Spleen (tissue), 11 donors: Measurements from ENCODE around the gene CERT1. TPM values are rescaled to one million over a fixed set of nuclear protein-coding genes. Genes with fewer than 3 reads are reported as not detected.

ENCODE experiments used
- DNase-seq: peaks from one replicate; pipeline ENCODE4 v3.0.0-alpha.2; 2020
- H3K27ac ChIP-seq, 8 donors: fragments of 200-600 bp; sonication (generic) in 7 of 8; 1 replicate in 4 of 8; 2 replicates in 4 of 8; pipeline versions ENCODE4 v1.5.0 to v1.8.0; 2016 to 2021; ENCODE audit warnings: inconsistent platforms in 4 of 8, mild to moderate bottlenecking in 4 of 8, moderate library complexity in 1 of 8
- H3K27me3 ChIP-seq, 7 donors: fragments of 200-600 bp; sonication (generic) in 6 of 7; replicated peaks in 1 of 7; 1 replicate in 4 of 7; 2 replicates in 3 of 7; pipeline versions ENCODE4 v1.5.0 to v1.8.0; 2016 to 2021; ENCODE audit warnings: inconsistent platforms in 3 of 7, mild to moderate bottlenecking in 1 of 7
- H3K36me3 ChIP-seq, 6 donors: fragments of 200-600 bp; sonication (generic) in 5 of 6; 1 replicate in 4 of 6; 2 replicates in 2 of 6; pipeline versions ENCODE4 v1.5.0 to v1.8.0; 2016 to 2021; ENCODE audit warnings: inconsistent platforms in 2 of 6
- H3K4me1 ChIP-seq, 6 donors: fragments of 200-600 bp; sonication (generic) in 5 of 6; 1 replicate in 3 of 6; 2 replicates in 3 of 6; pipeline versions ENCODE4 v1.5.0 to v1.8.0; 2016 to 2021; ENCODE audit warnings: inconsistent platforms in 3 of 6
- H3K4me3 ChIP-seq, 8 donors: fragments of 200-600 bp; sonication (generic) in 7 of 8; 1 replicate in 4 of 8; 2 replicates in 4 of 8; pipeline versions ENCODE4 v1.5.0 to v1.8.0; 2016 to 2021; ENCODE audit warnings: inconsistent platforms in 4 of 8, mild to moderate bottlenecking in 4 of 8, moderate library complexity in 2 of 8
- H3K9me3 ChIP-seq, 8 donors: fragments of 200-600 bp; sonication (generic) in 7 of 8; 1 replicate in 4 of 8; 2 replicates in 4 of 8; pipeline versions ENCODE4 v1.5.0 to v1.8.0; 2016 to 2021; ENCODE audit warnings: inconsistent platforms in 4 of 8
- CTCF ChIP-seq, 11 experiments: fragments of 200-600 bp in 7 of 11; fragments of 450-650 bp in 4 of 11; sonication (generic) in 4 of 11; IDR thresholded peaks in 8 of 11; conservative IDR thresholded peaks in 3 of 11; 1 replicate in 7 of 11; 2 replicates in 4 of 11; pipeline versions ENCODE4 v1.4.0 to v1.8.0; 2016 to 2021; ENCODE audit warnings: antibody characterized with exemption in 11 of 11, inconsistent platforms in 4 of 11, mild to moderate bottlenecking in 1 of 11
- POLR2A ChIP-seq, 3 donors: fragments of 450-650 bp; IDR thresholded peaks; one replicate each; pipeline ENCODE4 v1.5.1; 2017; ENCODE audit warnings: antibody characterized with exemption in 3 of 3, mild to moderate bottlenecking in 1 of 3
- POLR2AphosphoS5 ChIP-seq, 3 donors: sonication (generic); formaldehyde crosslinking; IDR thresholded peaks; one replicate each; pipeline ENCODE4 v1.5.1; 2017; ENCODE audit warnings: antibody characterized with exemption in 3 of 3
- WGBS, 5 donors: extraction: QIAGEN DNeasy Blood & Tissue Kit in 3 of 5; methylation state at CpG; one replicate each; pipeline versions ENCODE4 v1.1.5 to v1.1.7; 2013 to 2018; 5-methylcytosine and 5-hydroxymethylcytosine counted together
- intact Hi-C: fragments of 100-400 bp; cut with DNase I; formaldehyde crosslinking; loops from one replicate; pipeline ENCODE4 v1.15.0; 2023; ENCODE audit warnings: low total_unique reads
- polyA plus RNA-seq, 3 donors: library from polyadenylated mRNA; stranded (reverse); fragments of 200-250 nt; gene quantifications; one replicate each; pipeline ENCODE4 v1.2.1, GENCODE V29; 2013
- total RNA-seq, 7 donors: library from RNA; depleted of rRNA in 3 of 7; stranded (reverse); fragments of >200 nt in 3 of 7; fragmentation: NEBNext Ultra II Directional in 4 of 7; extraction: Animal tissue kit (Norgen Biotek cat#: 25700) in 4 of 7; gene quantifications; one replicate each; pipeline versions ENCODE4 v1.1.0 to v1.2.1, GENCODE V29; 2016 to 2021
- donor health status: healthy with polysubstance abuse.
- donor health status: DM: no; HTN: no; CAD: no; lungs with moderate emphysema.
- donor health status: DM: no; HTN: no; CAD: no.
- donor health status: Bipolar disorder and iron deficiency.
- donor health status: healthy.
- donor health status: DM: no; HTN: no; CAD: no.
- donor health status: DM: yes; HTN: yes; CAD: no.

Gene CERT1
- total and polyA plus RNA-seq, 10 donors: 8.5 to 71.1 (median 51.4) TPM

DNA sequence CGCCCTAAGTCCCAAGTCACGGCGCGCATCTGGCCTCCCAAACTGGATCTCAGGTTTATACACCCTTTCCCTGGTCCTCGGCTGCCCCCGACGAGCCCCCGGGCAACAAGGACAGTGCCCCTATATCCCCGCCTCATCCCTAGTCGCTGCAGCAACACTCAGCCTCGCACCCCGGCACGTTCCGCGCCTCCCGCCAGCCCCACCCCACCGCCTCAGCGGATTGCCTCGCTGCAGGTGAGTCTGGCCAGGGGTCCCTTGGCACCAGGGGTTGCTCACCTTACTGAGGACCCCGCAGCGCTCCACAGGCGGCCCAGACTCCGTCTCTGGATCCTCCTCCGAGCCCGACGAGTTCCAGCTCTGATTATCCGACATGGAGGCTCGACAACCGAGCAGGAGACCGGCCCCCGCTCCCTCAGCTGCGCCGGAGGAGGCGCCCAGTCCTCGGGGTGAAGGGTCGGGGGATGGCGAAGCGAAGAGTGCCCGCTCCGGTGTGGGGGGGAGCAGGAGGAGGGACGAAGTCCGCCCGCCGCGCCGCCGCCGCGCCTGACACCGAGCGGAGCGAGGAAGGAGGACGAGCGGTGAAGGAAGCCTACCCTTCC, 494 bp downstream of the CERT1 start:
- Histone ChIP-seq H3K9me3 (no peaks in the 10 kb centered on the region), H3K4me1 (peaks cover 20 to 88% (median 60%) of the 10 kb centered on the region in 6 donors), H3K4me3 (peak overlapping the region; percentile 71 to 94 (median 89)), H3K27ac (peak overlapping the region; percentile 74 to 96 (median 94)), H3K36me3 (peaks cover 0 to 1% (median 0%) of the 10 kb centered on the region in 6 donors), H3K27me3 (no peaks in the 10 kb centered on the region)
- TF ChIP-seq POLR2AphosphoS5 (IDR thresholded peaks at IDR 0.05) (no peak), CTCF (IDR thresholded peaks at IDR 0.05 in 8 of 11, conservative IDR thresholded peaks at IDR 0.05 in 3 of 11) (no peak), POLR2A (IDR thresholded peaks at IDR 0.05) (no peak)
- 0 to 1% (median 1%) methylated on average over 27 to 54 of the region's 54 CpGs for WGBS, 5 donors
- DNase-seq: peak; percentile 94
- intact Hi-C loops: loop anchor here (10.0 kb wide), 1 partner anchor 174 kb away; no protein-coding TSS in a partner anchor

- Histone ChIP-seq H3K36me3 (peaks cover 0 to 7% (median 0%) of the 10 kb centered on the region in 6 donors), H3K4me3 (peak overlapping the region; percentile 71 to 94 (median 89)), H3K9me3 (no peaks in the 10 kb centered on the region), H3K27me3 (no peaks in the 10 kb centered on the region), H3K27ac (peak overlapping the region; percentile 74 to 96 (median 94)), H3K4me1 (peaks cover 20 to 88% (median 58%) of the 10 kb centered on the region in 6 donors)
- DNase-seq: no peak
- TF ChIP-seq CTCF (IDR thresholded peaks at IDR 0.05 in 8 of 11, conservative IDR thresholded peaks at IDR 0.05 in 3 of 11) (no peak), POLR2AphosphoS5 (IDR thresholded peaks at IDR 0.05) (no peak), POLR2A (IDR thresholded peaks at IDR 0.05) (no peak)
- 0 to 1% (median 1%) methylated on average over 14 to 15 of the region's 15 CpGs for WGBS, 5 donors
- intact Hi-C loops: loop anchor here (10.0 kb wide), 1 partner anchor 174 kb away; no protein-coding TSS in a partner anchor
These were observed 1.0 kb downstream of the CERT1 start for GRCh38 chr5:75510417-75510835.

GRCh38 chr5:75509956-75510355, 1.5 kb downstream of the CERT1 start:
- no peaks in the 10 kb centered on the region for H3K9me3 ChIP-seq
- WGBS, 5 donors: 0 to 3% (median 0%) methylated on average over 1 of the region's 1 CpG
- H3K27ac ChIP-seq: peak overlapping the region in 7 of 8 donors; percentile 92 to 96 (median 94)
- peaks cover 20 to 88% (median 56%) of the 10 kb centered on the region in 6 donors for H3K4me1 ChIP-seq
- H3K36me3 ChIP-seq: peaks cover 0 to 11% (median 2%) of the 10 kb centered on the region in 6 donors
- peak overlapping the region; percentile 71 to 94 (median 89) for H3K4me3 ChIP-seq
- no peak for TF ChIP-seq POLR2AphosphoS5 (IDR thresholded peaks at IDR 0.05)
- no peak for TF ChIP-seq CTCF (IDR thresholded peaks at IDR 0.05 in 8 of 11, conservative IDR thresholded peaks at IDR 0.05 in 3 of 11)
- TF ChIP-seq POLR2A (IDR thresholded peaks at IDR 0.05): no peak
- no peaks in the 10 kb centered on the region for H3K27me3 ChIP-seq
- no peak for DNase-seq
- intact Hi-C loops: loop anchor here (10.0 kb wide), 1 partner anchor 175 kb away; no protein-coding TSS in a partner anchor

DNA sequence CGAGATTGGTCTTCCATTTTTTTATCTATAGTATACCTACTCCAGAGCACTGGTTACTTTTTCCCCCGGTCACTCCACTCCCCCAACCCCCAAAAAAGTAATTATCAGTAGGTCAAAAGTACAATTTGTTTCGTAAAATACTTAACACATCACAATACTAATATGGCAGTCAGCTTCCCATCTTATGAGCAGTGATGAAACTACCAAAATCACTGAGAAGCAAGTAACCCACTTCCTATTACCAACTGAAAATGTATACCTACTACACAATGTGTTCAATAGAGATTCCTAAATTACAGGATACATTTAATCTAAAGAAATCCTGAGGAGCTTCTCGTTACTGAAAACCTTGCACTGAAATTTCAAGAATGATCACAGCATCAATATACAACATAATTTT, 1.9 kb downstream of the CERT1 start:
- no peaks in the 10 kb centered on the region for H3K27me3 ChIP-seq
- intact Hi-C loops: no loop called here
- peaks cover 20 to 84% (median 52%) of the 10 kb centered on the region in 6 donors for H3K4me1 ChIP-seq
- no peak for DNase-seq
- TF ChIP-seq CTCF (IDR thresholded peaks at IDR 0.05 in 8 of 11, conservative IDR thresholded peaks at IDR 0.05 in 3 of 11) (no peak), POLR2AphosphoS5 (IDR thresholded peaks at IDR 0.05) (no peak), POLR2A (IDR thresholded peaks at IDR 0.05) (no peak)
- no peaks in the 10 kb centered on the region for H3K9me3 ChIP-seq
- peak overlapping the region; percentile 71 to 94 (median 89) for H3K4me3 ChIP-seq
- WGBS, 5 donors: 60 to 77% (median 71%) methylated on average over 4 of the region's 4 CpGs
- peaks cover 0 to 15% (median 6%) of the 10 kb centered on the region in 6 donors for H3K36me3 ChIP-seq
- H3K27ac ChIP-seq: peak overlapping the region in 6 of 8 donors; percentile 92 to 96 (median 94)
